SU-DHL-6 (cell line): ENCODE data around the gene NTRK3.

Experiments used
- H2AFZ ChIP-seq: fragments of 200-600 bp; sonication (generic); 2 replicates; pipeline ENCODE4 v1.6.1; 2014; ENCODE audit warnings: low read depth, mild to moderate bottlenecking, moderate library complexity, mixed read lengths, antibody characterized with exemption, low read length; ENCODE audit not compliant: severe bottlenecking
- H3F3A ChIP-seq: fragments of 200-600 bp; shearing (Covaris generic); 2 replicates; pipeline ENCODE4 v1.6.0; 2016; ENCODE audit warnings: antibody characterized with exemption, mild to moderate bottlenecking; ENCODE audit not compliant: insufficient read depth
- H3K27ac ChIP-seq: fragments of 200-600 bp; sonication (generic); 2 replicates; pipeline ENCODE4 v1.5.1; 2016; ENCODE audit warnings: low read depth, mild to moderate bottlenecking, low read length, moderate library complexity, mixed read lengths
- H3K27me3 ChIP-seq: fragments of 200-600 bp; sonication (generic), shearing (Covaris generic); 2 replicates; pipeline ENCODE4 v1.6.0; 2014; ENCODE audit warnings: mild to moderate bottlenecking, low read length
- H3K36me3 ChIP-seq: fragments of 200-600 bp; sonication (generic); 2 replicates; pipeline ENCODE4 v1.6.1; 2014; ENCODE audit warnings: mild to moderate bottlenecking, low read length, mixed read lengths
- H3K4me2 ChIP-seq: fragments of 300-600, 200-600 bp; shearing (Covaris generic), sonication (generic); 2 replicates; pipeline ENCODE4 v1.6.0; 2014; ENCODE audit warnings: low read length, low read depth, mild to moderate bottlenecking; ENCODE audit not compliant: poor library complexity, severe bottlenecking
- H3K4me3 ChIP-seq: fragments of 200-600 bp; sonication (generic); 2 replicates; pipeline ENCODE4 v1.5.1; 2014; ENCODE audit warnings: antibody characterized with exemption, low read length, mild to moderate bottlenecking, mixed read lengths; ENCODE audit not compliant: insufficient read depth, poor library complexity, severe bottlenecking
- H3K79me2 ChIP-seq: fragments of 200-600 bp; sonication (generic); 2 replicates; pipeline ENCODE4 v1.6.1; 2014; ENCODE audit warnings: mild to moderate bottlenecking, low read length, moderate library complexity; ENCODE audit not compliant: insufficient read depth
- H3K9ac ChIP-seq: fragments of 200-600 bp; sonication (generic); 2 replicates; pipeline ENCODE4 v1.7.0; 2014; ENCODE audit warnings: mild to moderate bottlenecking, low read length
- H3K9me2 ChIP-seq: fragments of 200-600 bp; sonication (generic); replicated peaks from 2 replicates; pipeline ENCODE4 v1.6.1; 2014; ENCODE audit warnings: low read length; ENCODE audit not compliant: insufficient read depth
- H3K9me3 ChIP-seq: fragments of 200-600 bp; sonication (generic); 2 replicates; pipeline ENCODE4 v1.6.1; 2014; ENCODE audit warnings: low read length, mixed read lengths; ENCODE audit not compliant: insufficient read depth
- H4K20me1 ChIP-seq: fragments of 200-600 bp; sonication (generic); 2 replicates; pipeline ENCODE4 v1.6.1; 2014; ENCODE audit warnings: low read depth, mild to moderate bottlenecking, antibody characterized with exemption, low read length, moderate library complexity, mixed read lengths
- EZH2phosphoT487 ChIP-seq: fragments of 200-600 bp; sonication (generic), shearing (Covaris generic); conservative IDR thresholded peaks from 2 replicates; pipeline ENCODE4 v1.6.1; 2018; ENCODE audit warnings: mild to moderate bottlenecking, antibody characterized with exemption, low read length, moderate library complexity, mixed read lengths
- TF ChIP-seq, protein P1 (sequence below): fragments of 200-600 bp; sonication (generic); IDR thresholded peaks from one replicate; pipeline ENCODE4 v1.5.1; 2017; ENCODE audit warnings: antibody characterized with exemption, mild to moderate bottlenecking, low read length, moderate library complexity; ENCODE audit not compliant: insufficient read depth, poor library complexity, severe bottlenecking

NTRK3 gene

DNA sequence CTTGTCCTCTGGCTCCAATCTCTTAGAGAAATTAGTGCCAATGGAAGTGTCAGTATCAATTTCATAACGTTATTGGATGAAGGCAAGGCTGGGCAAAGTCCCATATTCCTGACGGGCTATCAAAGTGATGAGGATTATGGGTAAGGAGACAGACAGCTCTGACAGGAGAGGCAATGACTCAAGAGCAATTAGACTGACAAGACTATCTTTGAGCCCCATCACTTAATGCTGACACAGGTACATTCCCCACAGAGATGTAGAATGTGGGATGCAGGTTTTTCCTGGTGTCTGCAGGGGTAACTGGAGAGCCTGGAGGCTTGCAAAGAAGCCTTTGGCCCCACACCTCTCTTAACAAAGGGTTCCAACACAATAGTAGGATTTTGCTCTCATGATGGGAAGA, 208.3 kb downstream of the NTRK3 start:
- Histone ChIP-seq H2AFZ (no peak overlapping the region), H3F3A (no peaks in the 10 kb centered on the region), H3K79me2 (no peaks in the 10 kb centered on the region), H3K9me3 (no peaks in the 10 kb centered on the region), H3K9ac (no peak overlapping the region), H3K27me3 (no peaks in the 10 kb centered on the region), H3K27ac (no peak overlapping the region), H3K4me2 (no peak overlapping the region), H3K9me2 (no peaks in the 10 kb centered on the region), H4K20me1 (no peaks in the 10 kb centered on the region), H3K36me3 (no peaks in the 10 kb centered on the region), H3K4me3 (no peak overlapping the region)
- TF ChIP-seq, protein P1, sequence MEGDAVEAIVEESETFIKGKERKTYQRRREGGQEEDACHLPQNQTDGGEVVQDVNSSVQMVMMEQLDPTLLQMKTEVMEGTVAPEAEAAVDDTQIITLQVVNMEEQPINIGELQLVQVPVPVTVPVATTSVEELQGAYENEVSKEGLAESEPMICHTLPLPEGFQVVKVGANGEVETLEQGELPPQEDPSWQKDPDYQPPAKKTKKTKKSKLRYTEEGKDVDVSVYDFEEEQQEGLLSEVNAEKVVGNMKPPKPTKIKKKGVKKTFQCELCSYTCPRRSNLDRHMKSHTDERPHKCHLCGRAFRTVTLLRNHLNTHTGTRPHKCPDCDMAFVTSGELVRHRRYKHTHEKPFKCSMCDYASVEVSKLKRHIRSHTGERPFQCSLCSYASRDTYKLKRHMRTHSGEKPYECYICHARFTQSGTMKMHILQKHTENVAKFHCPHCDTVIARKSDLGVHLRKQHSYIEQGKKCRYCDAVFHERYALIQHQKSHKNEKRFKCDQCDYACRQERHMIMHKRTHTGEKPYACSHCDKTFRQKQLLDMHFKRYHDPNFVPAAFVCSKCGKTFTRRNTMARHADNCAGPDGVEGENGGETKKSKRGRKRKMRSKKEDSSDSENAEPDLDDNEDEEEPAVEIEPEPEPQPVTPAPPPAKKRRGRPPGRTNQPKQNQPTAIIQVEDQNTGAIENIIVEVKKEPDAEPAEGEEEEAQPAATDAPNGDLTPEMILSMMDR = no peak
- TF ChIP-seq EZH2phosphoT487 = no peak

DNA sequence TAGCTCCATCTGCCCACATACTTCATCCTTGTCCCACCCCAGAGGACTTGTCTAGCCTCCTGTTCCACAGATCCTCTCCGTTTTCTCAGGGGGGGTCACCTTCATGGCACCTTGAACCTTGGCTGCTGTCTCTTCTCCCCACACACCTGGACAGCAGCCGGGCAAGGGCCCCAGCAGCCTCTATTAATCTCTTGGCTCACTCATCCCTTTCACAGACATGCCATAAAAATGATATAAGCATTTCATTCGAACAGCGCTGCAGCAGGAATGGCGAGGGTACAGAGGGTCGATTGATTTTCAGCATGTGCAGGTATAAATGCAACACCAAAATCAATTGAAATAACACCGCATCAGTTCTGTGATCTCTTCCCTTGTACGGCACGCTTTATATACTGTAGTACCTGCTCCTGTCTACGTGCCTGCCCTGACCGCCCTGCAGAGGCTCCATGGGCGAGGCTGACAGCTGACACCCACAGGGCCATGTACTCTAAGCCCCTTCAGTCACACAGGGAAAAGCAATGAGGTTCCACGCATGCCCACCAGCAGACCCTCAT, 209.9 kb downstream of the NTRK3 start:
- Histone ChIP-seq H4K20me1 (no peaks in the 10 kb centered on the region), H3K9me3 (no peaks in the 10 kb centered on the region), H3K27me3 (no peaks in the 10 kb centered on the region), H3K4me3 (no peak overlapping the region), H3F3A (no peaks in the 10 kb centered on the region), H3K9ac (no peak overlapping the region), H2AFZ (no peak overlapping the region), H3K9me2 (no peaks in the 10 kb centered on the region), H3K27ac (no peak overlapping the region), H3K36me3 (no peaks in the 10 kb centered on the region), H3K4me2 (no peak overlapping the region), H3K79me2 (no peaks in the 10 kb centered on the region)
- TF ChIP-seq, protein P1 = no peak
- TF ChIP-seq EZH2phosphoT487 = no peak

DNA sequence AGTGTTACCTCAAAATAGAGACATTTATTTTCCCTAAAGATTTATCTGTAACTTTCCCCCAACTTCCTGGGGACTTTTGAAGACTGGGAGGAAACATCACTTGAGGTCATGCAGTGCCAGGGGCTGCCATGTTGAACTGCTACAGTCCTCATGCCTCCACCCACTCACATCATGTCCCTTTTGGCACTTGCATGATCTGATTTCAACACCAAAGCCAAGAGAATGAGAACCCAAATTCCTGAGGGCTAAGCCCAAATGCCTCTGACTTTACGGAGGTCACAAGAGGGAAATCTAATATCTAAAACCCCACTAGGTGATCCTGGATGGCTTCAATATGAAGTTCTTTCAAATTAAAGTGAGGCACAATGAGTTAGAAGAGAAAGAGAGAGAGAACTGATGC, 213.1 kb downstream of the NTRK3 start:
- no peaks in the 10 kb centered on the region for H3K36me3 ChIP-seq
- TF ChIP-seq, protein P1 = no peak
- no peak for TF ChIP-seq EZH2phosphoT487
- no peak overlapping the region for H3K9ac ChIP-seq
- H3K4me3 ChIP-seq = no peak overlapping the region
- no peak overlapping the region for H3K27ac ChIP-seq
- no peak overlapping the region for H3K4me2 ChIP-seq
- no peaks in the 10 kb centered on the region for H3F3A ChIP-seq
- H4K20me1 ChIP-seq = no peaks in the 10 kb centered on the region
- H3K27me3 ChIP-seq = no peaks in the 10 kb centered on the region
- no peaks in the 10 kb centered on the region for H3K9me2 ChIP-seq
- H3K79me2 ChIP-seq = no peaks in the 10 kb centered on the region
- no peak overlapping the region for H2AFZ ChIP-seq
- H3K9me3 ChIP-seq = no peaks in the 10 kb centered on the region
